ENCODE results near the gene ATP13A5.

Gene ATP13A5

DNA sequence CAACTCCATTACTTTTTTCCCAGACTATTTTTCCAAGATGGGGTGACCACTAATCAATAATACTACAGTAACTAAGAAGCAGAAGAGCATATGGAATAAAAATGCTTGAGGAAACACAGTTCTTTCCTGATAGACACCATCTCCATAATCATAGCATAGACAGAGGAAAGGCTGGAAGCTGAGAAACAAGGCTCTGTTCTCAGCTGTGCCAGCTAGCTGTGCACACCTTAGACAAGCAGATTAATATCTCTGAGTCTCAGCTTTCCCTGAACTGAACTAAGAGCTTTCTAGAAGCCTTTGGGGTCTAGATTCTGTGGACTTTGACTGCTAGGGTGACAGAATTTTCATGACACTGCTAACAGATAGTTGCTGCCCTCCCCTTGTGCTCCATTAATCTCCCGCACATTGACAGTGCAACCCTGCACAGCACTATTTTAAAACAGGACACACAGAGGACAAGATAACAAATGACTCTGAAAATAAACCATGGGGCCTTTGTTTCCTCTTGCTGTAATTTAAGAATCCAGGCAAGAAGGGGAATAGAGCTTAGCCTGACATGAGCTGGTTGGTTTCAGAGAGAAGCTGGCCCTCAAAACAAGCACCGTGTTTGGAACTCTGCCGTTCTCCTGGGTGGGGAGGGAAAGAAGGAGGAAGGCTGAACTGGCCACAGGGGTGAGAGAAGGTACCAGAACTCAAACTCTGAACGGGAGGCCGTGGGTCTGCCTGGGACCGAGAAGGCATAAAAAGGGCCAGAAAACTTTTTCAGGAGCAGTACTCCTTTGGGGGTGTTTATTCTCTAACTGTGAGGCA lies 67.4 kb downstream of the ATP13A5 start:
- no peak overlapping the region for H3K14ac ChIP-seq (ENCODE audit: low read length)
- H3K27ac ChIP-seq (replicated peaks; ENCODE audit: low read length), result no peak overlapping the region
- H3K27me3 ChIP-seq (ENCODE audit: control insufficient read depth in 3 of 3, insufficient read depth in 3 of 3, low read depth in 1 of 3, low read length in 3 of 3), result no peaks in the 10 kb centered on the region
- no peaks in the 10 kb centered on the region for H3K36me3 ChIP-seq (replicated peaks in 1 of 2; ENCODE audit: control insufficient read depth in 2 of 2, insufficient read depth in 2 of 2, low read length in 2 of 2)
- no peak overlapping the region for H4K8ac ChIP-seq (ENCODE audit: low read depth, low read length)
- H3K9me3 ChIP-seq (replicated peaks in 1 of 2; ENCODE audit: control insufficient read depth in 2 of 2, insufficient read depth in 1 of 2, low read depth in 1 of 2, low read length in 2 of 2), result no peaks in the 10 kb centered on the region
- H4K91ac ChIP-seq (ENCODE audit: low read depth, low read length, poor library complexity), result no peak overlapping the region
- H3K4me1 ChIP-seq (ENCODE audit: control insufficient read depth in 2 of 2, insufficient read depth in 1 of 2, low read depth in 1 of 2, low read length in 2 of 2), result peaks cover 0 to 17% of the 10 kb centered on the region in 2 donors
- no peak for DNase-seq (ENCODE audit: low spot score)
- no peak overlapping the region for H2BK5ac ChIP-seq (ENCODE audit: low read length)
- no peak overlapping the region for H3K4ac ChIP-seq (ENCODE audit: low read length)
- H2AFZ ChIP-seq (ENCODE audit: low read length), result no peak overlapping the region
- no peak overlapping the region for H2BK15ac ChIP-seq (ENCODE audit: low read length)
- H3K23ac ChIP-seq (ENCODE audit: low read depth, low read length, poor library complexity), result no peak overlapping the region
- H3K4me2 ChIP-seq (ENCODE audit: insufficient read depth, low read length, poor library complexity, severe bottlenecking), result no peak overlapping the region
- no peak overlapping the region for H3K9ac ChIP-seq (ENCODE audit: low read depth, low read length, poor library complexity)
- no peak overlapping the region for H3K4me3 ChIP-seq (ENCODE audit: low read length in 2 of 2)
- no peaks in the 10 kb centered on the region for H3K79me1 ChIP-seq (ENCODE audit: low read depth, low read length)
- H2BK12ac ChIP-seq (ENCODE audit: low read length), result no peak overlapping the region
- no peak overlapping the region for H3K18ac ChIP-seq (ENCODE audit: low read length)
- WGBS, 2 donors (ENCODE audit: extremely low coverage in 2 of 2, insufficient read length in 2 of 2, insufficient replicate concordance in 1 of 2), result no CpG with 5 or more reads among the region's 6 CpGs
- H2AK5ac ChIP-seq (ENCODE audit: low read depth, low read length), result no peak overlapping the region
- no peak overlapping the region for H2BK120ac ChIP-seq (ENCODE audit: low read depth, low read length)

DNA sequence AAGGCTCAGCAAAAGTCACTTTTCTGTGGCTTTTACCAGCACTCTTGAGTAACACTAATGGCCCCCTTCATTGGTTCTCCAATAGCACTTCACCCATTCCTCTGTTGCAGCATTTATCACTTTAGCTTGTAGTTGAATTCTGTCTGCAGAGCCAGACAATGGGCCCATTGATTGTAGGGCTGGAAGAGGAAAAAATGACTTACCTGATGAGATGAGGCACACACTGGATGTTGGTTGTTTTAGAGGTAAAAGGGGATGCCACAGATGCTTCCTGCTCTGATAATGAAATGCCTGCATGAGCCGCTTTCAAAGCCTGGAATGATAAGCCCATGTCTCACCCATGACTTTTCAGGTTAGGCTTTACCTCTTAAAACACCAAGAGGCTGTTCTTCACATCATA lies 73.2 kb downstream of the ATP13A5 start:
- Histone ChIP-seq H3K4me1 (ENCODE audit: control insufficient read depth in 2 of 2, insufficient read depth in 1 of 2, low read depth in 1 of 2, low read length in 2 of 2) (no peaks in the 10 kb centered on the region), H4K91ac (ENCODE audit: low read depth, low read length, poor library complexity) (no peak overlapping the region), H3K18ac (ENCODE audit: low read length) (no peak overlapping the region), H3K79me1 (ENCODE audit: low read depth, low read length) (no peaks in the 10 kb centered on the region), H3K27ac (replicated peaks; ENCODE audit: low read length) (no peak overlapping the region), H2AFZ (ENCODE audit: low read length) (no peak overlapping the region), H2AK5ac (ENCODE audit: low read depth, low read length) (no peak overlapping the region), H3K36me3 (replicated peaks in 1 of 2; ENCODE audit: control insufficient read depth in 2 of 2, insufficient read depth in 2 of 2, low read length in 2 of 2) (no peaks in the 10 kb centered on the region), H3K9ac (ENCODE audit: low read depth, low read length, poor library complexity) (no peak overlapping the region), H2BK5ac (ENCODE audit: low read length) (no peak overlapping the region), H3K14ac (ENCODE audit: low read length) (no peak overlapping the region), H4K8ac (ENCODE audit: low read depth, low read length) (no peak overlapping the region), H3K23ac (ENCODE audit: low read depth, low read length, poor library complexity) (no peak overlapping the region), H3K4me2 (ENCODE audit: insufficient read depth, low read length, poor library complexity, severe bottlenecking) (no peak overlapping the region), H3K4me3 (ENCODE audit: low read length in 2 of 2) (no peak overlapping the region), H2BK15ac (ENCODE audit: low read length) (no peak overlapping the region), H3K27me3 (ENCODE audit: control insufficient read depth in 3 of 3, insufficient read depth in 3 of 3, low read depth in 1 of 3, low read length in 3 of 3) (no peaks in the 10 kb centered on the region), H3K9me3 (replicated peaks in 1 of 2; ENCODE audit: control insufficient read depth in 2 of 2, insufficient read depth in 1 of 2, low read depth in 1 of 2, low read length in 2 of 2) (no peaks in the 10 kb centered on the region), H2BK12ac (ENCODE audit: low read length) (no peak overlapping the region), H2BK120ac (ENCODE audit: low read depth, low read length) (no peak overlapping the region), H3K4ac (ENCODE audit: low read length) (no peak overlapping the region)
- no CpG with 5 or more reads among the region's 1 CpG for WGBS, 2 donors (ENCODE audit: extremely low coverage in 2 of 2, insufficient read length in 2 of 2, insufficient replicate concordance in 1 of 2)
- DNase-seq (ENCODE audit: low spot score), result no peak

DNA sequence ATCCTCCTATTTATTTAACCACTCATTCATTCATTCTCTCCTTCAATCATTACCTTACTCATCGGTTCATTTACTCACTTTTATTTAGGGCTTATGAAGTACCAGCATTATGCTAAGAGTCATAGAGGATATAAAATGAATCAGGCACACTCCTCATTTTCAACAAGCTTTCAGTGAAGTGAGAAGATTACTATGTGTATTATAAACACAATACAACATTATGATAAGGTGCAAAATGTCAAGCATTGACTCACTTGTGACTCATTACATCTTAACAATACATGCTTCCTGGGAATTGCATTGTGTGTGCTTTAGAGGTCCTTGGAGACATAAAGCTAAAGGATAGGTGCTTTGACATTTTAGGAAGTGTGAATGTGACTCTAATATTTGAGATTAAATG lies 77.1 kb downstream of the ATP13A5 start:
- H2AFZ ChIP-seq (ENCODE audit: low read length), result no peak overlapping the region
- H3K79me1 ChIP-seq (ENCODE audit: low read depth, low read length), result no peaks in the 10 kb centered on the region
- no peaks in the 10 kb centered on the region for H3K4me1 ChIP-seq (ENCODE audit: control insufficient read depth in 2 of 2, insufficient read depth in 1 of 2, low read depth in 1 of 2, low read length in 2 of 2)
- H4K91ac ChIP-seq (ENCODE audit: low read depth, low read length, poor library complexity), result no peak overlapping the region
- DNase-seq (ENCODE audit: low spot score), result no peak
- no peak overlapping the region for H2BK15ac ChIP-seq (ENCODE audit: low read length)
- no peak overlapping the region for H3K4me3 ChIP-seq (ENCODE audit: low read length in 2 of 2)
- no peak overlapping the region for H3K23ac ChIP-seq (ENCODE audit: low read depth, low read length, poor library complexity)
- no peaks in the 10 kb centered on the region for H3K36me3 ChIP-seq (replicated peaks in 1 of 2; ENCODE audit: control insufficient read depth in 2 of 2, insufficient read depth in 2 of 2, low read length in 2 of 2)
- H3K14ac ChIP-seq (ENCODE audit: low read length), result no peak overlapping the region
- no peaks in the 10 kb centered on the region for H3K27me3 ChIP-seq (ENCODE audit: control insufficient read depth in 3 of 3, insufficient read depth in 3 of 3, low read depth in 1 of 3, low read length in 3 of 3)
- no peak overlapping the region for H4K8ac ChIP-seq (ENCODE audit: low read depth, low read length)
- 100% methylated on average over 1 of the region's 1 CpG; no CpG with 5 or more reads in 1 of the 2 donors for WGBS, 2 donors (ENCODE audit: extremely low coverage in 2 of 2, insufficient read length in 2 of 2, insufficient replicate concordance in 1 of 2)
- H3K4ac ChIP-seq (ENCODE audit: low read length), result no peak overlapping the region
- no peak overlapping the region for H2AK5ac ChIP-seq (ENCODE audit: low read depth, low read length)
- H3K9ac ChIP-seq (ENCODE audit: low read depth, low read length, poor library complexity), result no peak overlapping the region
- H2BK5ac ChIP-seq (ENCODE audit: low read length), result no peak overlapping the region
- H3K4me2 ChIP-seq (ENCODE audit: insufficient read depth, low read length, poor library complexity, severe bottlenecking), result no peak overlapping the region
- H3K18ac ChIP-seq (ENCODE audit: low read length), result no peak overlapping the region
- no peaks in the 10 kb centered on the region for H3K9me3 ChIP-seq (replicated peaks in 1 of 2; ENCODE audit: control insufficient read depth in 2 of 2, insufficient read depth in 1 of 2, low read depth in 1 of 2, low read length in 2 of 2)
- no peak overlapping the region for H2BK12ac ChIP-seq (ENCODE audit: low read length)
- H2BK120ac ChIP-seq (ENCODE audit: low read depth, low read length), result no peak overlapping the region
- no peak overlapping the region for H3K27ac ChIP-seq (replicated peaks; ENCODE audit: low read length)

DNA sequence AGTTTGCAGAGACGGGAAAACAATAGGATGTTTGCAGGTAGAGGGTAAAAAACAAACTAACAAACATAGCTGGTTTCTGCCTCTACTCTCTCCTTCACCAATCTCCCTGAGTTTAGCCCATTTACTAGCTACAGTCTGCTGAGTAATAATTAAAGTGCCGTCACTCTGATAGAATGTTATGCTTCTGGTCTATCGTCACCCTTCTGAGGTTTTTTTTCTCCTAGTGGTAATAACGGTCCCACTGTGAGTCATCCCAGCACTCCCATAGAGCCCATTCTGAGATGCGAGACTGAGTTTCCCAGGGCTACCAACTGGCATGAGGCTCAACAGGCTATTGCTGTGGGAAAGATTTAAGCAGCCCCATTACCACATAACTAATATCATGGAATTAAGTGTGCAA lies 81.1 kb downstream of the ATP13A5 start:
- Histone ChIP-seq H3K4me1 (ENCODE audit: control insufficient read depth in 2 of 2, insufficient read depth in 1 of 2, low read depth in 1 of 2, low read length in 2 of 2) (no peaks in the 10 kb centered on the region), H2BK5ac (ENCODE audit: low read length) (no peak overlapping the region), H3K23ac (ENCODE audit: low read depth, low read length, poor library complexity) (no peak overlapping the region), H3K79me1 (ENCODE audit: low read depth, low read length) (no peaks in the 10 kb centered on the region), H3K9ac (ENCODE audit: low read depth, low read length, poor library complexity) (no peak overlapping the region), H2AFZ (ENCODE audit: low read length) (no peak overlapping the region), H2BK120ac (ENCODE audit: low read depth, low read length) (no peak overlapping the region), H2AK5ac (ENCODE audit: low read depth, low read length) (no peak overlapping the region), H3K27ac (replicated peaks; ENCODE audit: low read length) (no peak overlapping the region), H4K8ac (ENCODE audit: low read depth, low read length) (no peak overlapping the region), H3K4me2 (ENCODE audit: insufficient read depth, low read length, poor library complexity, severe bottlenecking) (no peak overlapping the region), H3K4ac (ENCODE audit: low read length) (no peak overlapping the region), H3K4me3 (ENCODE audit: low read length in 2 of 2) (no peak overlapping the region), H3K18ac (ENCODE audit: low read length) (no peak overlapping the region), H2BK15ac (ENCODE audit: low read length) (no peak overlapping the region), H4K91ac (ENCODE audit: low read depth, low read length, poor library complexity) (no peak overlapping the region), H3K9me3 (replicated peaks in 1 of 2; ENCODE audit: control insufficient read depth in 2 of 2, insufficient read depth in 1 of 2, low read depth in 1 of 2, low read length in 2 of 2) (no peaks in the 10 kb centered on the region), H3K14ac (ENCODE audit: low read length) (no peak overlapping the region), H3K27me3 (ENCODE audit: control insufficient read depth in 3 of 3, insufficient read depth in 3 of 3, low read depth in 1 of 3, low read length in 3 of 3) (no peaks in the 10 kb centered on the region), H2BK12ac (ENCODE audit: low read length) (no peak overlapping the region), H3K36me3 (replicated peaks in 1 of 2; ENCODE audit: control insufficient read depth in 2 of 2, insufficient read depth in 2 of 2, low read length in 2 of 2) (no peaks in the 10 kb centered on the region)
- no peak for DNase-seq (ENCODE audit: low spot score)
- no CpG with 5 or more reads among the region's 5 CpGs for WGBS, 2 donors (ENCODE audit: extremely low coverage in 2 of 2, insufficient read length in 2 of 2, insufficient replicate concordance in 1 of 2)

Measured in neuronal stem cell (in vitro differentiated cells).